Measurements from ENCODE around the gene CHIC2. TPM values are rescaled to one million over a fixed set of nuclear protein-coding genes. Genes with fewer than 3 reads are reported as not detected.

Gene CHIC2
- polyA plus RNA-seq, 1 donor (not counting 4 experiments of a cell fraction or from before 2014, with no cell fraction given): 21.9 TPM

DNA sequence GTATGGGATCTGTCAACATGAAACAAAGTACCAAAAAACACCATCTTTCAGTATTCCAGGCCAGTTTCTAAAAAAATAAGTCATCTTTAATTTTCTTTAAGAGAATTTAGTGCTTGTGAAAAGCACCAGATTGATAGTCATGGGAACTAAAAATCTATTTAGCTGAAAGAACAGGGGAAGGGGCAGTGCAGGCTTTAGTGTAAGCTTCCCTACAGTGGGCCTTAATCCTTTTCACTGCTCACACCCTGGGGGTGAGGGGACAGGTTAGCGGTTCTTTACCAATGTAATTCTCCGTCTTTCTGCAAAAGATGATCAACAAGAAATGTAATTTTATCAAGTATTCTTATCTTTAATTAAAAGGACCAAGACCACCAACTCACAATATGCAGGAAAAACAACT lies 47.1 kb downstream of the CHIC2 start:
- no peaks in the 10 kb centered on the region for H3K27me3 ChIP-seq (ENCODE audit: control insufficient read depth, extremely low read depth, insufficient read depth, low read length)
- H4K20me1 ChIP-seq (ENCODE audit: control insufficient read depth, extremely low read depth, insufficient read depth, low read length): no peaks in the 10 kb centered on the region
- no peaks in the 10 kb centered on the region for H3K4me1 ChIP-seq (ENCODE audit: control insufficient read depth, extremely low read depth, insufficient read depth, low read length)
- dilution Hi-C loops (cut with MboI; ENCODE audit: extremely low pct_ligation_motif_present, low sequenced_read_pairs): no loop called here
- peaks cover 2 to 4% of the 10 kb centered on the region in 2 experiments for H3K36me3 ChIP-seq (ENCODE audit: control insufficient read depth in 2 of 2, extremely low read depth in 1 of 2, insufficient read depth in 2 of 2, low read length in 2 of 2)
- H2AFZ ChIP-seq (ENCODE audit: control insufficient read depth, low read length): no peak overlapping the region
- no peaks in the 10 kb centered on the region for H3K9me1 ChIP-seq (ENCODE audit: control insufficient read depth, extremely low read depth, insufficient read depth, low read length)
- no peak overlapping the region for H3K27ac ChIP-seq (ENCODE audit: control insufficient read depth, insufficient read depth, low read length)
- DNase-seq (ENCODE audit: low read depth, low spot score) (no peak), FAIRE-seq (no peak)
- no peak overlapping the region for H3K4me2 ChIP-seq (ENCODE audit: control insufficient read depth, extremely low read depth, insufficient read depth, low read depth, low read length)
- H3K9me3 ChIP-seq (ENCODE audit: control insufficient read depth, low read depth, low read length): no peaks in the 10 kb centered on the region
- TF ChIP-seq, protein P1, sequence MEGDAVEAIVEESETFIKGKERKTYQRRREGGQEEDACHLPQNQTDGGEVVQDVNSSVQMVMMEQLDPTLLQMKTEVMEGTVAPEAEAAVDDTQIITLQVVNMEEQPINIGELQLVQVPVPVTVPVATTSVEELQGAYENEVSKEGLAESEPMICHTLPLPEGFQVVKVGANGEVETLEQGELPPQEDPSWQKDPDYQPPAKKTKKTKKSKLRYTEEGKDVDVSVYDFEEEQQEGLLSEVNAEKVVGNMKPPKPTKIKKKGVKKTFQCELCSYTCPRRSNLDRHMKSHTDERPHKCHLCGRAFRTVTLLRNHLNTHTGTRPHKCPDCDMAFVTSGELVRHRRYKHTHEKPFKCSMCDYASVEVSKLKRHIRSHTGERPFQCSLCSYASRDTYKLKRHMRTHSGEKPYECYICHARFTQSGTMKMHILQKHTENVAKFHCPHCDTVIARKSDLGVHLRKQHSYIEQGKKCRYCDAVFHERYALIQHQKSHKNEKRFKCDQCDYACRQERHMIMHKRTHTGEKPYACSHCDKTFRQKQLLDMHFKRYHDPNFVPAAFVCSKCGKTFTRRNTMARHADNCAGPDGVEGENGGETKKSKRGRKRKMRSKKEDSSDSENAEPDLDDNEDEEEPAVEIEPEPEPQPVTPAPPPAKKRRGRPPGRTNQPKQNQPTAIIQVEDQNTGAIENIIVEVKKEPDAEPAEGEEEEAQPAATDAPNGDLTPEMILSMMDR (optimal IDR thresholded peaks at IDR 0.05 in 1 of 3, IDR thresholded peaks at IDR 0.05 in 1 of 3, conservative IDR thresholded peaks at IDR 0.05 in 1 of 3; ENCODE audit: extremely low read depth in 1 of 3, insufficient read depth in 2 of 3, low read length in 3 of 3): no peak
- no peak for TF ChIP-seq EZH2 (IDR thresholded peaks at IDR 0.05; ENCODE audit: low read length)
- no peak overlapping the region for H3K9ac ChIP-seq (ENCODE audit: control insufficient read depth, extremely low read depth, insufficient read depth, low read length)
- no peak overlapping the region for H3K4me3 ChIP-seq (ENCODE audit: control insufficient read depth in 2 of 3, extremely low read depth in 1 of 3, insufficient read depth in 2 of 3, low read depth in 1 of 3, low read length in 3 of 3)
- peaks cover 37% of the 10 kb centered on the region for H3K79me2 ChIP-seq (ENCODE audit: control insufficient read depth, insufficient read depth, low read length)

- Histone ChIP-seq H3K27me3 (ENCODE audit: control insufficient read depth, extremely low read depth, insufficient read depth, low read length) (no peaks in the 10 kb centered on the region), H4K20me1 (ENCODE audit: control insufficient read depth, extremely low read depth, insufficient read depth, low read length) (no peaks in the 10 kb centered on the region), H3K4me2 (ENCODE audit: control insufficient read depth, extremely low read depth, insufficient read depth, low read depth, low read length) (no peak overlapping the region), H3K9me3 (ENCODE audit: control insufficient read depth, low read depth, low read length) (no peaks in the 10 kb centered on the region), H3K4me1 (ENCODE audit: control insufficient read depth, extremely low read depth, insufficient read depth, low read length) (no peaks in the 10 kb centered on the region), H3K9ac (ENCODE audit: control insufficient read depth, extremely low read depth, insufficient read depth, low read length) (no peak overlapping the region), H3K79me2 (ENCODE audit: control insufficient read depth, insufficient read depth, low read length) (peaks cover 32% of the 10 kb centered on the region), H3K36me3 (ENCODE audit: control insufficient read depth in 2 of 2, extremely low read depth in 1 of 2, insufficient read depth in 2 of 2, low read length in 2 of 2) (peaks cover 2 to 4% of the 10 kb centered on the region in 2 experiments), H2AFZ (ENCODE audit: control insufficient read depth, low read length) (no peak overlapping the region), H3K4me3 (ENCODE audit: control insufficient read depth in 2 of 3, extremely low read depth in 1 of 3, insufficient read depth in 2 of 3, low read depth in 1 of 3, low read length in 3 of 3) (no peak overlapping the region), H3K9me1 (ENCODE audit: control insufficient read depth, extremely low read depth, insufficient read depth, low read length) (no peaks in the 10 kb centered on the region), H3K27ac (ENCODE audit: control insufficient read depth, insufficient read depth, low read length) (no peak overlapping the region)
- no peak for FAIRE-seq
- dilution Hi-C loops (cut with MboI; ENCODE audit: extremely low pct_ligation_motif_present, low sequenced_read_pairs): no loop called here
- no peak for DNase-seq (ENCODE audit: low read depth, low spot score)
- TF ChIP-seq, protein P1 (optimal IDR thresholded peaks at IDR 0.05 in 1 of 3, IDR thresholded peaks at IDR 0.05 in 1 of 3, conservative IDR thresholded peaks at IDR 0.05 in 1 of 3; ENCODE audit: extremely low read depth in 1 of 3, insufficient read depth in 2 of 3, low read length in 3 of 3): no peak
- no peak for TF ChIP-seq EZH2 (IDR thresholded peaks at IDR 0.05; ENCODE audit: low read length)
Observed at GRCh38 chr4:54016504-54016903, 47.9 kb downstream of the CHIC2 start.
